ENCODE measurements around the gene KCNG2.
"Not testable (repeated sequence)": the region's sequence is repeated elsewhere in the genome, so short reads cannot be mapped to it uniquely, and the experiment has no call there.

Gene KCNG2

DNA sequence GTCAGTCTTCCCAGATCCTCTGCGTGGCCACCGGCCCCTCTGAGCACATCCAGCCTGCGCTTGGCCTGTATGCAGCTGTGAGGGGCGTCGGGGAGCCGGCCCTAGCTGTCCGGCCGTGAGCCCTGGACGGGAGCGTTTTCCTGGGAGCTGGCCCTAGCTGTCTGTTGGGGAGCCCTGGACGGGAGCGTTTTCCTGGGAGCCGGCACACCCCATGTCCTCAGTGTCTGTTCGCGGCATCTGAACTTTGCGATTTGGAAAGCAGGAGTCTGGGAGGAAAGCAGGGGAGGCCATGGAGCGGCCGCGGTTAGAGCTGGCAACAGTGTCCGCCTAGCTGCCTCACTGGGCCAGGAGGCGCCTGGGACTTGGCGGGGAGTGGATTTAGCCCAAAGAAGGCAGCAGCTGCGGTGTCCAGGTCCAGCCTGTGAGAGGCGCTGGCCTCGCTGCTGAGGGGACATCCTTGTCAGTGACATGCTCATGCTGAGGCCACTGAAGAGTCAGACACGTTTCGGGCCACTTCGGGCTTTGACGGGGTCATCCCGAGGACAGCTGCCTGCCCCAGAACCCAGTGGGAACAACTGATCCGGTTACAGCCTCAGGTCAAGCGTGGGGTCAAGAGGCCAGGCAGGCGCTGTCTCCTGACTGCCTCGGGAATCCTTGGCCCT, 75.8 kb downstream of the KCNG2 start:
- DNase-seq = no peak

- no peak for DNase-seq
These were observed 77.1 kb downstream of the KCNG2 start for GRCh38 chr18:79874553-79875530.

DNA sequence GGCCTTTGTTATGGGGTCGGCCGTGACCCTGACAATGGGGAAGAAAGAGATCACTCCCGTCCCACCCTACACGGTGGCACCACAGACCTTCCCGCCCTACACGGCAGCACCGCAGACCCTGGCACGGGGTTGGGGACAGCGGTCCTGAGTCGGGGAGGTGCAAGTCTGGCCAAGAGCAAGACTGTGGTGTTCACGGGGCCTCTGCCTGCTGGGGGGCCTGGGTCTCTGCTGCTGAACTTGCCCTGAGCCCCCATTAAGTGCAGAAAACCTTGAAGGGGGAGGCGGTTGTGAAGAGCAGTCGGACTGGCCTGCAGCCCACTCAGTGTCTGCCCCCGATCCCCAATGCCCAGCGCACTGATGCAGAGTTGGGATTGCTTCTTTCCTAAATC, 77.8 kb downstream of the KCNG2 start:
- DNase-seq = no peak

DNA sequence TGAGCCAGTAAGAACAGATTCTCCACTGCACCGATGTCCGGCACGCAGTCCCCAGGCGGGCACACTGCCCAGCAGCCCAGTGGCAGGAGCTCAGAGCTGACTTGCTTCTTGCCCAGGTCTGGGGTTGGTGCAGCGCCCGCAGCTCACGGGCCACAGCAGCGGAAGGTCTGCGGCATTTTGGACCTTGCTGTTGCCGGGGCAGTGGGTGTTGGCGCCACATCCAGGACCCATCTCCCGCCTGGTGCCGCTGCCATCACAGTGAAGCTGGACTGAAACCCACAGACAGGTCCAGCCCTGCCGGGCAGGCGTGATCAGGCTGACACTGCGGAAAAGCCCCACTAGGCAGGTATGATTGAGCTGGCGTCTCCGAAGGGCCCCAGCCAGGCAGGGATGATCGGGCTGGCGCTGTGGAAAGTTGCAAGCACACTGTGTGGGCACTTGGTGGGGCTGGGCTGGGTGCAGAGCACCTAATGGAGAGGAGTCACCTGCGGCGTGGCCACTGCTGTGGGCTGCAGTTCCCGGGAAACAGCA, 78.3 kb downstream of the KCNG2 start:
- no peak for DNase-seq

GRCh38 chr18:79876497-79876896, 78.8 kb downstream of the KCNG2 start:
- no peak for DNase-seq

DNA sequence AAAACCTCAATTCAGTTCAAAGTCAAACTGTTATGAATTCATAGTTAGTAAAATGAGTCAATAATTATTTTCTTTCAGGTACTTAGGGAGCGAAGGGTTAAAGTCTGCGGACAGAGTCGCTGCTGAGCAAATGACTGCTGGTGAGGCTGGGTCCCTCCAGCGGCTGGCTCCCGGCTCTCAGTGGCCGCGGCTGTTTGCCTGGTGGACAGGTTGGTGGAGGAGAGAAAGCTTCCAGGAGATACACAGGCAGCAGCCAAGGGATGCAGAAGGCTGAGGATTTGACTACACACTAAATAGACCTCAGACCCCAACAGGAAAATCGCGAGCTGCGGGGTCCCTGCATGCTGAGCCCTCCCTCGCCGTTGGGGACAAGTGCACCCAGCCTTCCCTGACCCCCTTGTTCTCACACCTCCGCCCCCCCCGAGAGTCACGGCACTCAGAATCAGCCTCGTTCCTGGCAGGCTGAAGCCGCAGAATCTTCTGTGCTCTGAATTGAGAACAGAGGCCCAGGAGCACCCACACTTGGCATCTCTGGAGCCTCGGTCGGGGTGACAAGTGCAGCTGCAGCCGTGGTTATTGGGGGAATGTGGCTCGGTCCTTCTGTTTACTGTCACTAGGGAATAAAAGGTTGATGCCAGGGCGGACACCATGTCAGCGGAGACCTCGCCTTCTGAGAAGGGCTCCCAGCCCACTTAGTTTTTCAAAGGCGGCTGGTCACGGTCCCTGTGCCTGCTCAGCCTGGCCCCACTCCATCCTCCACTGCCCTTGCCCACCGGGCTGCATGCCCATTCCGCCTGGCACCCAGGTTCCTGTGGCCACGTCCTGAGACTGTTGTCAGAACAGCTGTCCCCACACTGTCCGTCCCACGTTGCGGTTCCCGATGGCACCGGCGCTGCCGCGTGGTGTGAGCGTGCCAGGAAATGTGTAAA, 79.7 kb downstream of the KCNG2 start:
- no peak for DNase-seq

- not testable (repeated sequence) for DNase-seq
These were observed 80.5 kb downstream of the KCNG2 start for GRCh38 chr18:79878246-79878645.

DNA sequence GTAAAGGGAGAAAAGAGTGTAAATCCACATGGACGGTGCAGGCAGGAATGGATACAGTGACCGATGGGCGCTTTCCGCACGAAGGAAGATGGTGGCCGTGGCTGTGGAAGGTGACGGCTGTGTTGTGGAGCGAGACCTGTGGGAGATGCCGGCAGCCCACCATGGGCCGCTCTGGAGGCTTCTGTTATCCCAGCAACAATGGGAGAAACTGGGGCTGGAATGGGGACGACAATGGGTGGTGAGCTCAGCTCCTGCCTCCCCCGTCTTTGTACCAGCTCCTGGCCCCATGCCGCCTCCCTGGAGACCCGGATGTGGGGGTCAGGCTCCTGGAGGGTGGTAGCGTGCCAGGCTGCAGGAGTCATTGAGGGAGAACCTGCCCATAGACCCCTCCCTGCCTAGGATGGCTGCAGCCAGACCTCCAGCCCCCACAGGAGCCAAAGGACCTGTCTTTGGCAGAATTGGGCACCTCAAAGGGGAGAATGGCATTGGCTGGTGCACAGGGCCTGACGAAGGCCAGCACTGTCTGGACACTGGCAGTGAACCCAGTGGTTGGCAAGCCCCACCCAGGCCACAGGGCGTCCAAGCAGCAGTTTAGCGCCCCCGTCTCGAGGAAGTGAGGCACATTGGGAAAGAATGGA, 81.1 kb downstream of the KCNG2 start:
- DNase-seq = no peak

DNA sequence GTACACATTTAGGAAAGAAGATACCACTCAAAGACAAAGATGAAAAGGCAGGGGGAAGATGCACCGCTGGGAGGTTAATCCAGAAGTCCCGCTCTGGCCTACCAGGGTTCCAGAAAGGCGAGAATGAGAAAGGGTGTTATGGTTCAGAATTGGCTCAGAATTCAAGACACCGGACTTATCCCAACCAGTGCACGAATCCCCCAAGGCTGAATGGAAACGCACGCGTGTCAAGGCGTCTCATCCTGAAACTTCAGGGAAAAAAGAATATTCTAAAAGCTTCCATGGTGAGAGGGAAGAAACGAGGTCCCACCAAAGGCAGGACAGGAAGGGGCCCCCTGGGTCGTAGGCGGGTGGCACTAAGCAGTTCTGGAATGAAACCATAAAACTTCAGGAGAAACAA, 81.8 kb downstream of the KCNG2 start:
- no peak for DNase-seq

- DNase-seq = no peak
These were observed 84.0 kb downstream of the KCNG2 start for GRCh38 chr18:79881695-79882094.

GRCh38 chr18:79882522-79883241, 84.9 kb downstream of the KCNG2 start:
- no peak for DNase-seq

- DNase-seq = no peak
These were observed 85.9 kb downstream of the KCNG2 start for GRCh38 chr18:79883461-79884293.

GRCh38 chr18:79884294-79884962, 86.7 kb downstream of the KCNG2 start:
- DNase-seq = no peak

DNA sequence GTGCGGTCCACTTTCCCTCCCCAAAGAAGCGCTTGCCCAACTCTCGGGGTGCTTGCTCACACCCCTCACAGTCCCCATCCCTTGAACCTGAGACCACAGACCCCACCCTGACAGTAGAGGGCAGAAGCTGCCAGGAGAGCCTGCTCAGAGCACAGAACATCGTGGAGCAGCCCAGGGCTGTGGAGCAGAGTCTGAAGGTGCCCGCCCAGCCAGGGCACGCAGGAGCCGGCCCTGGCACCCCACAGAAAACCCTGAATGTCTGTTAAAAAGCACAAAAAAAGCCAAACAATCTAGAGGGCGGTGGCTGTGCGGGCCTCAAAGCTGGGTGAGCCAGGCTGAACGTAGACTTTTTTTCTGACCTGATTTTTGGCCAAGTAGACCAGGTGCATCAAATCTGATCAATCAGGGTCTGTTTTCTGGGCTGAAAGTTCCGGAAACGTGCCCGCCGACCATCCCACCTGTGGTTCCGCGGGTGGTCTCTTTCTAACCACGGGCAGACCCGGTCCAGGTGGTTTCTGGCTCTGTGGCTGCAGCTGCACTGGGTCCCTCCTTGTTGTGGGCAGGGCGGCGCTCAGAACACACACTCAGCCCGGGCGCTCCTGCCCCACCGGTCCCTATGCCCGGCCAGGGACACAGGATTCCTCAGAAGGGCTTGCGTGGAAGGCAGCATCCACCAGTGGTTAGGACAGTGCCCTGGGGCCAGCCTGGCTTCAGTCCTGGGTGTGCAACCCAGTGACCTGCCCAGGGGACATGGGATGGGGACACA, 87.4 kb downstream of the KCNG2 start:
- DNase-seq = no peak

DNA sequence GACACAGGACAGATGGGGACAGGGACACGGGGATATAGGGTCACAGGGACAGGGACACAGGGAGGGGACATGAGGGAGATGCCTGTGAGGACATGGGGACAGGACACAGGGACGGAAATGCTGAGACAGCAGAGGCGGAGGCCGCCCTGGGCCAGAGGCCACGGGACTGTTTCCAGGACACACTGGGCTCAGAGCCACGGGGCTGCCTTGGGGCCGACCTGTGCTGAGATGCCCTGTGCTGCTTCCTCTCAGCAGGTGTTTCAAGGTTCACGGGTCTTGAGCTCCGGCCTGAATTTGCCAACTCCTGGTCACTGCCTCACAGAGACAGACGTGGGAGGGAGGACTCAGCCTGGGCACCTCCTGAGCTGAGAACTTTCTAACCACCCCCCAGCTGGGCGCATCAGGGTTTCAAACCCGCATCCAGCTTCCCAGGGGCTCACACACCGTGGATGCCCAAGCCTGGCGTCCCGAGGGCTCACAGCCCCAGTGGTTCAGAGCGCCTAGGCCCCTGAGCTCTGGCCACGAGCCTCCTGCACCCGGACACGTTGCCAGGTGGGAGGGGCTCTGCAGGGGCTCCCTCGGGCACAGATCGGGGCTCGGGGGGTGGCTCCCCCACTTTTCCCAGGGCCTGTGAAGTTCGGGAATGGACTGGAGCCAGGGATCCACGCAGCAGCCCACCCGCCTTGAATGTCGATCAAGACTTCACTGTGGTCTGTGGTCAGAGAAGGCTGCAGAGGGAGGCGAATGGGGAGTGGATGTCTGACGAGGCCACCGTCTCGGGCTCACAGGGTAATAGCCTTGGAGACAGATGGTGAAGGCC, 89.7 kb downstream of the KCNG2 start:
- no peak for DNase-seq

DNA sequence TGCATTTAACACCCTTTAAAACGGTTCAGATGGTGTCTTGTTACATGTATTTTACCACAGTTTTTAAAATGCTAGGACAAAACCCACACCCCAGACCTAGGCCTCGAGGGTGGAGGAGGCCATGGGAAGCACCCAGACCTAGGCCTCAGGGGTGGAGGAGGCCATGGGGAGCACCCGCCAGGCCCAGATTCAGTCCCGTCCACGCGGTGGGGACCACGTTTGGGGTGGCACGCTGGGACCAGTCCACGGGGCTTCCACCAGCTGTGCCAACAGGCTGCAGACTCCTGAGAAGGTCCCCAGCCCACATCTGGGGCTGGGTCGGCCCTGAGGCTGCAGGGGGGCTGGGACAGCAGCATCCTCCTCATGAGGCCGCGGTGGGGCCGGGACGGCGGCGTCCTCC, 90.3 kb downstream of the KCNG2 start:
- DNase-seq = no peak

DNA sequence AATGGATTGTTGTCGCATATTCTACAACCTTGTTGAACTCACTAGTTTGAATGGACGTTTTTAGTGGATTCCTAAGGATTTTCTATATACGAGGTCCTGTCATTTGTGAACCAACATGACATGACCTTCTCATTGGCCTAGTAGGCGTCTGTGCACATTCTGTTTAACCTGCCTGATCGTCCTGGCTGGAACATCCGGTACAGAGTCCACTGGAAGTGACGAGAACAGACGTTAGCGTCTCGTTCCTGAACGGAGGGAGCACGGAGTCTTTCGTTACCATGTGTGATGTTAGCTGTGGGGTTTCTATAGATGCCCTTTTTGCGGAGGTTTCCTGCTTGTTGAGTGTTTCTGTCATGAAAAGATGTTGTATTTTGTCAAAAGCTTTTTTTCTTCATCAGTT, 91.8 kb downstream of the KCNG2 start:
- DNase-seq = no peak

DNA sequence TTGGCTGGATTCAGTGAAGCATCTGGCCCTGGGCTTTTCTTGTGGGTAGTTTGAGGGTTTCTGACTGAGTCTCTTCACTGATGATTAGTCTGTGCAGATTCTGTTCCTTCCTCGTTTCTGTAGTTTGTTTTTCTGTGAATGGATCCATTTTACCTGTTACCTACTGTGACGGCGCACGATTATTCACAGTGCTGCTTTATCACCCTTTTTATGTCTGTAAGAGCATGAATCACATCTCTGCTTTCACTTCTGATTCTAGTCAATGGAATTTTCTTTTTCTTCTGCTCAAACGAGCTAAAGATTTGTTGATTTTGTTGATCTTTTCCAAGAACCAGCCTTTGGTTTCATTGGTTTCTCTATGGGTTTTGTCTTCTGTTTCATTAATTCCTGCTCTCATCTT, 92.9 kb downstream of the KCNG2 start:
- no peak for DNase-seq
